NCI-H82 treated with DMSO at 0.1 percent for 48 hours (cell line): ENCODE data around the gene R3HDML.
"Not testable (repeated sequence)": the region's sequence is repeated elsewhere in the genome, so short reads cannot be mapped to it uniquely, and the experiment has no call there.

Experiments
- DNase-seq: peaks from one replicate; lab custom pipeline; 2025; ENCODE audit not compliant: unreplicated experiment; lab: John Stamatoyannopoulos, UW

The R3HDML gene

DNA sequence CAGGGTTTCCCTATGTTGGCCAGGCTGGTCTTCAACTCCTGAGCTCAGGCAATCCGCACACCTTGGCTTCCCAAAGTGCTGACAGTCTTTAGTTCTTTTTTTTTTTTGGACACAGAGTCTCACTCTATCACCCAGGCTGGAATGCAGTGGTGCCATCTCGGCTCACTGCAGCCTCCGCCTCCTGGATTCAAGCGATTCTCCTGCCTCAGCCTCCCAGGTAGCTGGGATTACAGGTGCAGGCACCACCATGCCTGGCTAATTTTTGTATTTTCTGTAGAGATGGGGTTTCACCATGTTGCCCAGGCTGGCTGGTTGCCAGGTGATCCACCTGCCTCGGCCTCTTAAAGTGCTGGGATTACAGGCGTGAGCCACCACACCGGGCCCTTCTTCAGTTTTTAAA lies 9.1 kb upstream of the R3HDML start:
- DNase-seq, result not testable (repeated sequence)

DNA sequence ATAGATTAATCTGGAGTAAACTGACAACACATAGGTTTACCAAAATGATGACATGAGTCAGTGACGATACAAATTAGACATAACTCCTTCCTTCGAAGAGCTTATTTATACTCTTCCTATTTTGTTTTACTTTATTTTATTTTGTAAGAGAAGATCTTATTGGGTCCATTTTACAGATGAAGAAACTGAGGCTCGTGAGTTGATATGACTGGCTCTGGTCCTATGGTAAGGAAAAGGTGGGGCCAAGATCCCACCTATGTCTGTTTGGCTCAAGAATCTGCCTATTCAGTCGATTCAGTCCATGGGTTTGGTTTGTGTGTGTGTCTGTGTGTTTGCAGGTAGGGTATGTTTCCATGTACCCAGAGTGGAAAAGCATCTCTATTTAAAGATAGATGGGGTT lies 8.4 kb upstream of the R3HDML start:
- DNase-seq, result no peak

DNA sequence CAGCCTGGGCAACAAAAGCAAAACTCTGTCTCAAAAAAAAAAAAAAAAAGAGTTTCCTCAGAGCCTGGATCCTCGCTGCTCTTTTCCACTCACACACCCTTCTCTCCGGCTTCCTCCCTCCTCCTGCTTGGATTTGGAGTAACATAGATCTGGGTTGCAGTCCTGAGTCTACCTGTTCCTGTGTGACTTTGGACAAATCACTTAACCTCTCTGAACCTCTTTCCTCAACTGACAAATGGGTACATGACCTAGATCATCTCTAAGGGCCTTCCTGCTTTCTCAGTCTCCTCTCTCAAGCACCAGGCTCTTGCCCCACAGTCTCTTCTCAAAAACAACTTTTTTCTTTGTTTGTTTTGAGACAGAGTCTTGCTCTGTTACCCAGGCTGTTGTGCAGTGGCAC lies 5.6 kb upstream of the R3HDML start:
- DNase-seq, result no peak

DNA sequence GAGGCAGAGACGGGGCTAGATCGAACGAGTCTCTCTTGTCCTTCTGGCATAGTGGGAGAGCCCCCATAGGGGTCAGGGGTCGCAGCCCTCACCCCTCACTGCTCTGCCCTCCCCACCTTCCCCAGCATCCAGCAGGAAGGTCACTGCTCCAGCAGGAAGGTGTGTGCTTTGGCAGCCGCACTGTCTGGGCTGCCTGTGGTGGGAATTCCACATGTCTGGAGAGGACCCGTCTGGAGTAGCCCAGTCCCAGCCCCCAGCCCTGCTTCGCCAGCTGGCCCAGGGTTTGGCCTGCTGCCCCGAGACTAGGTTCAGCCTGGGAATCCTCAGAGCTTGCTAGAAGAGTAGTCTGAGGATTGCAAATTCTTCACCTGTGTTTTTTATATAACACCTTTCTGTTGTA lies 2.5 kb upstream of the R3HDML start:
- no peak for DNase-seq

DNA sequence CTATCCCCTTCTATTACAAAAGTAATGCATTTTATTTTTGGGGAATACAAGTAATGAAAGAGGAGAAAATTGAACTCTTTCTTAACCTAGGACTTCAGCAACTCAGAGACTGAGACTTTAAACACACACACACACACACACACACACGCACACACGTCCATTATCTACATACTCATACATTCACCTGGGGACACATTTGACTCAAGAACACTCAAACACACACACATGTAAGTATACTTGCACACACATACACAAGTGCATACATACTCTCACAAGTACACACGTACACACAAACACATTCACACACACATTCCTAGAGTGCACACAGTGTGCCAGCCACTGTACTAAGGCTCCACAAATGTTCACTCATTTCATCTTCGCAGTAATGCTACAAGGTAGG lies 2.1 kb upstream of the R3HDML start:
- no peak for DNase-seq

DNA sequence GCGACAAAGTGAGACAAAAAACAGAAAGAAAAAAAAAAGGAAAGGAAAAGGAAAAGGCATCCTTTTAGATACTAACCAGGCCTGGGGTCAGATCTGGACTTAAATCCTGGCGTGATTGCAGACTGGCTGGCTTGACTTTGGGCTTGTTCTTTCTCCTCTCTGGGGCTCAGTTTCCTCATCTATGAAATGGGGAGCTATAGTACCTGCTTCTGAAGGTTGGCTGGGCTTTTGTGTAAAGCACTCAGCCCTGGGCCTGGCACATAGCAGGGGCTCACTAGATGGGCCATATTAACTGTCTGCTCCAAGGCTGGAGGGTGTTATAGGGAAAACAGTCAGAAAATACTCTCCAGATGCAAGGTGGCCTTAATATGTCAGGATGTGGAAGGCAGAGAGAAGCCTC lies 1.2 kb upstream of the R3HDML start:
- DNase-seq, result no peak

DNA sequence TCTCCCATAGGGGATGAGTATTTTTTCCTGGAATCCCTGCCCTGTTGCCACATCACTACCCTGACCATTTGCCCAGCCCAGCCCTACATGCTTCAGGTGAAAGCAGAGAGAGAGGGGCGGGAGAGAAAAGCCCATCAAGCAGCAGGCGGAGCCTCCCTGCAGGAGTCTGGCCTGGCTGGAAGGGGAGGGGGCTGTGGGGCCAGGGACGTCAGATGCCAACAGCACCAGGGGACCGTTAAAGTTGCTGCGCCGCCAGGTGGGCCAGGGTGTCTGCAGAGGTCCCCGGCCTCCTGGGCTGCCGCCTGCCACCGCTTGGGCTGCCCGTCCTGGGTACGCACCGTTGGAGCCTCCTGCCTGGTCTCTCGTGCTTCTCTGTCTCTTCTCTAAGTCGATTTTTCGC lies 757 bp upstream of the R3HDML start:
- DNase-seq, result no peak

DNA sequence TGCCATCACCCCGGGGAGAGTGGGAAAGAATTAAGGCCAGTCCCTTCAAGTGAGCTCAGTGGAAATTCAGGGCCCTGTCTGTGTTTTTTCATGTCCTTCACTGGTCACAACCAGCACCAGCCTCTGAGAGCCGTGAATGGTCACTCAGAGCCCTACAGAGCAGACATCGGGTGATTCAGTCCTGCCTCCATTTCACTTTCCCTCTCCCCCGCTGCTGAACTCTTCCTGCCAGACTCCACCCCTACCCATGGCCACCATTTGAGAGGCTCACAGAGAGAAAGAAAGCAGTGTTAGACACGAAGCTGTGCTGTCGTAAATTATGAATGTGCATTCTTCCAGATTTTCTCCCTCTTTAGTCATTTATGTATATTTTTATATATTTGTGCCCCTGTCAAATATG lies 5.4 kb downstream of the R3HDML start:
- DNase-seq, result no peak

DNA sequence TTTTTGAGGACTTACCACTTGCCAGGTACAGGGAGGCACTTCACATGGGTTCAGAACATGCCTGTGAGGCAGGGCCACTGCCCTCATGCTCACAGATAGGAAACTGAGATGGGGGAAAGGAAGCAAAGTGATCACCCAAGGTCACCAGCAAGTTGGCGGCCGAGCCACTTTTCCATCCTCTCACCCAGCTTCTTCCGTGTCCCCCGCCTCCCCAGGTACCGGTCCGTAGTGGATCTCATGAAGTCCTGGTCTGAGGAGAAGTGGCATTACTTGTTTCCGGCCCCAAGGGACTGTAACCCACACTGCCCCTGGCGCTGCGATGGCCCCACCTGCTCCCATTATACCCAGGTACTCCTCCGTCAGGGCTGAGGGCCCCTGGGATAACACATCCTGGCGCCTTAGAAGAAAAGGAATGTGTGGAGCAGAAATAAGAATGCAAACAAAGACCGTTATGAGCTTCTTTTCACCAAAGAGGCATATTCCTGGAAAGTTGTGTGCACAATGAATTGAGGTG lies 6.4 kb downstream of the R3HDML start:
- no peak for DNase-seq

DNA sequence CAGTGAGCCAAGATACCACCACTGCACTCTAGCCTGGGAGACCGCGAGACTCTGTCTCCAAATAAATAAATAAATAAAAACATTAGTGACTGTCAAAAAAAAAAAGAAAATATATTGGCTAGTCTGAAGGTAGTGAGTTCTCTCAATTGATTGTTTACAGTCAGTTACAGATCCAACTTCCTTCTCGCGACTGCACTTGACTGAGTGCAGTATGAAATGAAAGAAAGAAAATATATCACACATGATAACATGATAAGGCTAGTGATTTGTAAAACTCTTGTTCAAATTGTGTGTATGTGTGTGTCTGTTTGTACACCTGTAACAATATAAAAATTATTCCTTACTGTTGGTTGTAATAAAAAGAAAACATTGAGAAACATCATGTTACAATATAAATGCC lies 7.9 kb downstream of the R3HDML start:
- no peak for DNase-seq

DNA sequence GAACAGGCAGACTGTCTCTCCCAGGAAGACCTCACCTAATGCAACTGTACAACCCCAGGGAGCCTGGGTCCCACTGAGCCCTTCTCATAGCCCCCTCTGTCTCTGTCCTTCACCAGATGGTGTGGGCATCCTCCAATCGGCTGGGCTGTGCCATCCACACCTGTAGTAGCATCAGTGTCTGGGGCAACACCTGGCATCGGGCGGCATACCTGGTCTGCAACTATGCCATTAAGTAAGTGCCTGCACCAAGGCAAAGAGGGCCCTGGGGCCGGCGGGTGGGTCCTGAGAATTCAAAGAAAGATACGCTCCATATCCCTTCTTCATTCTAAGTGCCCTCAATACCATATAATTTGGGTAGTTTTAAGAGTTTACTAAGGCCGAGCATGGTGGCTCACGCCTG lies 8.3 kb downstream of the R3HDML start:
- DNase-seq, result no peak

DNA sequence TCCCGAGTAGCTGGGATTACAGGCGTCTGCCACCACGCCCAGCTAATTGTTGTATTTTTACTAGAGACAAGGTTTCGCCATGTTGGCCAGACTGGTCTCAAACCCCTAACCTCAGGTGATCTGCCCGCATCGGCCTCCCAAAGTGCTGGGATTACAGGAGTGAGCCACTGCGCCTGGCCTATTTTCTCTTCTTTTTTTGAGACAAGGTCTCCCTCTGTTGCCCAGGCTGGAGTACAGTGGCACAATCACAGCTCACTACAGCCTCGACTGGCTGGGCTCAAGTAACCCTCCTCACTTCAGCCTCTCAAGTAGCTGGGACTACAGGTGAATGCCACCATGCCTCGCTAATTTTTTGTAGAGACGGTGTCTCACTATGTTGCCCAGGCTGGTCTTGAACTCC lies 9.1 kb downstream of the R3HDML start:
- DNase-seq, result not testable (repeated sequence)

DNA sequence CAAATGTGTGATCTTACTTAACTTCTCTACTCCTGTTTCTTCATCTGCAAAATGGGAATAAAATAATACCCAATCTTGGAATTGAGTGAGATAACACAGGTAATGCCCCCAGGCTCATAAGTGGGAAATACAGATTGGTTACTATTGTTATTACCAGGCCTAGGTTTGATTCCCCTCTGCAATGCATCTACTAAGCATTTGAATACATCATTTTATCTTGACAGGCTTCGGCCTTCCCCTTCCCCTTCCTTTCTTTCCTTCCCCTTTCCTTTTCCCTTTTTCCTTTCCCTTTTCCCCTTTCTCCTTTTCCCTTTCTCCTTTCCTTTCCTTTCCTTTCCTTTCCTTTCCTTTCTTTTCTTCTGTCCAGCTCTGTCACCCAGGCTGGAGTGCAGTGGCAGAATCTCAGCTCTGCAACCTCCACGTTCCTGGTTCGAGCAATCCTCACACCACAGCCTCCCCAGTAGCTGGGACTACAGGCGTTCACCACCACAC lies 11.4 kb downstream of the R3HDML start:
- DNase-seq, result no peak

DNA sequence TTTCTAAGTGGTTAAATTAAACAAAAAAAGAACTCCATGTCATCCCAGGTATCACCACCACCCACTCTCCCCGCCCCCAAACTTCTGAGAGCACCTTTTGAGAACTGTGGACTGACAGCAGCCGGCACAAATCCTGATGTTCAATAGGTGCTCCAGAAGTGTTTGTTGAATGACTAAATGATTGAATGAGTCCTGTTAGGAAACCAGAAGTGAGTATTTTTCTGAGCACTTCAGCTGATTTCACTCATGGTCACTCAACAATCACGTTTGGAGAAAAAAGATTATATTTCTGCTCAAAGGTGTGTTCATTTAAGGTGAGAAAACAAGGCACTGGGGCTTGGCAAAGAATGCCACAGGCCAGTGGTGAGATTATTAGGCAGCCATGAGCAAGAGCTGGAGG lies 12.5 kb downstream of the R3HDML start:
- DNase-seq, result no peak

DNA sequence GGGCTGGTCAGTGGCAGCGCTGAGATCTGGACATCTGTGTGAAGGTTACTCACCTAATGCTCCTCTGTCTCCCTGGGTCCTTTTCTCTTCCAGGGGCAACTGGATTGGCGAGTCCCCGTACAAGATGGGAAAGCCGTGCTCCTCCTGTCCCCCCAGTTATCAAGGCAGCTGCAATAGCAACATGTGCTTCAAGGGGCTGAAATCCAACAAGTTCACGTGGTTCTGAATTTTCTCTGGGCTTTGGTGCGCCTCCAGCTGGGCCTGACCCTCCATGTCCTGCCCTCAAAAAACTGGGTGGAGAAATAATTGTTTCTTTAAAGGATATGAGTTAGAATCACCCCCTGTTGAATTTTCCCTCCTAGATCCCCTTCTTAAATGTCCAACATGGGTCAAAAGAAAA lies 13.7 kb downstream of the R3HDML start:
- no peak for DNase-seq

DNA sequence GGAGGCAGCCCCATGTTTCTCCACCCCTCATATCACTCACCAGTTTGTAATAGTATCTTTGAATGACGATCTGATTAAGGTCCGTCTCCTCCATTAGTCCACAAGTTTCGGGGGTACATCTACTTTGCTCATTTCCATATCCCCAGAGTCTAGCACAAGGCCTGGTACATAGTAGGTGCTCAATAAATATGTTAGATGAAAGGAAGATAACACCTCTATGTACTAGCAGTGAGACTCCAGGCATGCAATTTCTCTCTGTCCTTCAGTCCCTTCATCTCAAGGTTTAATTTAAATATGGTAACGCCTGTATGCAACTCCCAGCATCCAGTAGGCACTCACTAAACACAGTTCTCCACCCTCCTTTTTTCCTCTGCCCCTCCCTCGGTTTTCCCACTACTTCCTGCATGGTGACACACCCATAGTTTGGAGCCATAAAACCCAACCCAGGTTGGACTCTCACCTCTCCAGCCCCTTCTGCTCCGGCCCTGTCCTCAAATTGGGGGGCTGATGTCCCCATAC lies 18.2 kb downstream of the R3HDML start:
- DNase-seq, result no peak

DNA sequence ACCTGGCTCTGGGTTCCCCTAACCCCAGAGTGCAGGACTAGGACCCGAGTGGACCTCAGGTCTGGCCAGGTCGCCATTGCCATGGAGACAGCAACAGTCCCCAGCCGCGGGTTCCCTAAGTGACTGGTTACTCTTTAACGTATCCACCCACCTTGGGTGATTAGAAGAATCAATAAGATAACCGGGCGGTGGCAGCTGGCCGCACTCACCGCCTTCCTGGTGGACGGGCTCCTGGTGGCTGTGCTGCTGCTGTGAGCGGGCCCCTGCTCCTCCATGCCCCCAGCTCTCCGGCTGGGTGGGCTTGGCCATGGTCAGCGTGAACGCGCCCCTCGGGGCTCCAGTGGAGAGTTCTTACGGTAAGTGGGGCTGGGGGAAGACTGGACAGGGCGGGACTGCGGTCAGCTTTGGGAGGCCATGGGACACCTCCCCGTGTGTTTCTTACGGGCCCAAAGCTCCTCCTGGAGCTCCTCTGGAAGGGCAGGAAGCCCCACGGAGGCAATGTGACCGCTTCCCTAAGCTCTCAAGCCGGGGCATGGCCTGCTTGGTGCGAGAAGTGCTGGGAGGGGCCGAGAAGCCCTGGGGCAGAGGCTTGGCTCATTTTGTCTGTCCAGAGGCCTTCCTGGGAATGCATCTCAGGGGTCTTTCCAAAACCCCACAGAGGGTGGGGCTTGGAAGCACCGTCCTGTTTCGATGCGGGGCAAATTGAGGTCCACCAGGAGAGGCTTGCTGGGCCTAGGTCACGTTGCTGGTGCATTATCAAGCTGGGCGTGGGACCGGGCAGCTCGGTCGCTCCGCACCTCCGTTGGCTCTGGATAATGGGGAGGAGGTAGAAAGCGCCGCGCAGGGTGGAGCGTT lies 18.9 kb downstream of the R3HDML start, which contains the start of gene HNF4A:
HNF4A (plus strand) TSS at position 202 of the 855 bp plus-strand sequence; CDS start at position 308, 106 bp downstream.
- no peak for DNase-seq

DNA sequence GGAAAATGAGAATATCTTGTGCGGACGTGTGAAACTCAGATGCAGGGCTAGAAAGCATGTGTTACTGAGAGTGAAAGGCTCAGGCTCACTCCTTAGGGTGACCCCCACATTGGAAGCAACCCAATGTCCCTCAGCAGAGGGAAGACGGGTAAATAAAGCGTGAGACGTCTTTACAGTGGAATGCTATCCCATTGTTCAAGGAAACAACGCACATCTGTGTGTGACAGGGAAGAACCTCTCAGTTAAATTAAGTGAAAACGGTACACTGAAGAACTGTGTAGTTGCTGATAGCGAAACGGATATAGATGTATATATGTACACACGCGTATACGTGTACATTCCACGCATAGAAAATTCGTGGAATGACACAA lies 19.5 kb downstream of the R3HDML start:
- DNase-seq, result no peak

DNA sequence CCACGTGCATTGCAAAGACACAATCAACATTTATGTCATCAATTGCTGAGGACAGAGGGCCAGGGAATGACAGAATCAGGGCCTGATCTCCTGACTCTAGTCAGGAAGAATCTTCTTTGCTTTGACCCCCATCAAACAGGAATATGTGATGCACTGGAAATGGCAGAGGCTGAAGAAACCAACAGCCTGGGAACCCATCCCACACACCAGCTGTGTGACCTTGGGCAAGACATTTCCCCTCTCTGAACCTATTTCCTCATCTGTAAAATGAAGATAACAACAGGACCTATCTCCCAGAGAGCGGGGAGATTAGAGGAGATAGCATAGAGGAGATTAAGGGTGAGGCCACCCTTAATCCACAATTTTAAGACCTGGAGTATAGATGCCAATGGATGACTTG lies 20.2 kb downstream of the R3HDML start:
- DNase-seq, result no peak

DNA sequence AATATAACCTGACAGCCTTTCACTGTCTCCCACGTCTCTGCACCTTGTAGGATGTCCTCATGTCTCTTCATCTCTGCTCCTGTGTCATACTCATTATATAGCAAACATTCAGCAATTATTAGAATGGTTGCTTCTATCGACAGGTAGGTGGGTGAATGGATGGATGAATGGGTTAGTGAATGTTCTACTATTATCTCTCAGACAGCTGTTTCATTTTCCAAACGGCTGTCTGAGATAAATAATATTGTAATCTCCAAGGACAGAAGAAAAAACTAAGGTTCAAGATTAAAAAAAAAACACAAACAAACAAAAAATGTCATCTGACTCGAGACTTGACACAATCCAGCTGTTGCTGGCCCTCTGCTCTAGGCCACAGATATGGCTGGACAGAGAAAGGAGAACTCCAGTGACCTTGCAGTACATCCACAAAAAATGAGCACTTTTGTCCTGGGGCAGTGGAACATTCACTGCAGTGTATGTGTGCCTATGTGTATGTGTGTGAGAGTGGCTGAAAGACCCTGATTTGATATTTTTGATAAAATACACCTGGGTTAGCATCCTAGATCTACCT lies 20.8 kb downstream of the R3HDML start:
- DNase-seq, result no peak

DNA sequence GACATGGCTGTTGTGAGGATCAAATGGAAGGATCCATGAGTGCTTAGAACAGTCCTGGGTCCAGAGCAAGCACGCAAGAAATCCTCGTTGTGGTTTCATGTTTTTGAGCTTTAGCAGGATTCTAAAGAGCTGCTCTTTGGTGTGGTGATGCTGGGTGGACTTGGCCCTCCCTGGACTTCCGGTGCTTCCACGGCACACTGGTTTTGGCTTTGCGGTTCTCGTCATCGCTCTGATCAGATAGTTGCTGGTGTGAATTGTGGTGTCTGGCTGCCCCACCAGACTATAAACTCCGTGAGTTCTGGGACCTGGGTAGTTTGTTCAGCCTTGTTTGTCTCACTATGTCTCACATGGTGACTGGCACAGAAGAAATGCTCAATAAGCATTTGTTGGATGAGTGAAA lies 21.9 kb downstream of the R3HDML start:
- no peak for DNase-seq

DNA sequence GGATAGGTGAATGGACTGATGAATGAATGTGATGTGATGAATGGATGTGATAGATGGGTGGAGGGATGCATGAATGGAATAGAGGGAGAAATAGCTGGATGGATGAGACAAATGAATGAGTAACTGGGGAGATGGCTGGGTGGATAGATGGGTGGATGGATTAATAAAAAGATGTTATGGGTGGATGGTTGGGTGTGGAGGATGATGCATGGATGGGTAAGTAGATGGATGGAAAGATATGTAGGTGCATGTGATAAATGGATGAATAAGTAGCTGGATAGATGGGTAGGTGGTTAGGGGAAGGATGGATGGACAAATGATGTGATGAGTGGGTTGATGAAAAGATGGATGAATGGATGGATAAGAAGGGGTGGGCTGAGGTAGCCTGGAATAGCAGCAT lies 23.4 kb downstream of the R3HDML start:
- no peak for DNase-seq
